GM21737 (cell line): ENCODE results near the gene RIMBP2.

ENCODE experiments used
- ATAC-seq: cut with Tn5 transposase; IDR thresholded peaks from one replicate; pipeline ENCODE4 v1.9.1; 2021; ENCODE audit warnings: mild to moderate bottlenecking, moderate library complexity; ENCODE audit not compliant: unreplicated experiment

The RIMBP2 gene

DNA sequence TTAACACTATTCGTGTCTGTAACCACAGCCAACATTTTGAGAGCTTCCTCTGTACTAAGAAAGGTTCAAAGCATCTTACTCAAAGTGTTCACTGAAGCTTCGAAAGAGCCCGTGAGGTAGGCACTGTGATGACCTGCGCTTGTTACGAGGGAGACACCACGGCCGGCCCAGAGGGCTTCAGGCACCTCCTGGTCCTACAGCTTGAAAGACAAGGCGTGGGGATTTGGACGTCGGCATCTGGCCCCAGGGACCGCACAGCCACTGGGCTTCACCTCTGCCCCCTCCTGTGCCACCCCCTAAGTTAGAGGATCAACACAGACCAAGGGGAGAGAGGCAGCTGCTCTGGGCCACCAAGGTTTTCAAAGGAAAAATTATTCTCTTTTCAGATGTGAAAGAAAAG is 75.6 kb downstream of the RIMBP2 start:
- no peak for ATAC-seq

DNA sequence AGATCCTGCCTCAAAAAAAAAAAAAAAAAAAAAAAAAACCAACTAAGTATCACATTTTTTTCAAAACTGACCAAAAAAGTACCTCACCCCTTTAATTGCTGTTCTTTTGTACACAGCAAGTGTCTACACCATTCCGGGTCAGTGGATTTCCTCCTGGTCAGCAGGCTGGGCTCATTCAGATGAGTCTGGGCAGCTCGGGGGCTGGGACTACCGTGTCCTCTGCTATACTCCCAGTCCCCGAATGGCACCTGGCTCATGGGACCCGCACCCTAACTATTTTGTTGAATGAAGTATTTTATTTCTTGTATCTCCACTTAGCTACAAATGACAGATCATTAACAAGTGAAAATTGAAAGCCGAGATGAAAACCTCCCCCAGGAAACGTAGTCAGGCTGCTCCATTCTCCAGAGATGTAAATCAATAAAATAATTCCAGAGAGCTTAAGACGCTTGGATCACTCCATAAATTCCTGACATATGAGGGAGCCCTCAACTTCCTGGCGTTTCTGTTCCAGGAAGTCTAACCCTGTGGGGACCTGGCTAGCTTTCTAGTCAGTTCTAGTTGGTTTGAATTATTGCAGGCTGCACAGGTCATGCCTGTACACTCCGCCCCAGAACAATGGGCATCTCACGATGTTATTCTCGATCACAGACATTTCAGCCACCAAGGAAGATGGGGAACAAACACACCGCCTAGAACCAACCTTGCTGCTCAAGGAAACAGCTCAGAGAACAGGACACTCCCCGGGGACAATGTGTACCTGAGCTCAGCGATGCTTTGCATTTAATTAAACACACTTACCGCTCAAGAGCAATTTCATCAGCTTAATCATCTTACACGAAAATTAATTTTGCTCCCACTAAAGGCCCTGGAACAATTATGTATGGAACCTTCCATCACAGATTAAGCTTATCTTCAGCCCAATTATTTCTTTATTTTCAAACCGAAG is 76.3 kb downstream of the RIMBP2 start:
- no peak for ATAC-seq

DNA sequence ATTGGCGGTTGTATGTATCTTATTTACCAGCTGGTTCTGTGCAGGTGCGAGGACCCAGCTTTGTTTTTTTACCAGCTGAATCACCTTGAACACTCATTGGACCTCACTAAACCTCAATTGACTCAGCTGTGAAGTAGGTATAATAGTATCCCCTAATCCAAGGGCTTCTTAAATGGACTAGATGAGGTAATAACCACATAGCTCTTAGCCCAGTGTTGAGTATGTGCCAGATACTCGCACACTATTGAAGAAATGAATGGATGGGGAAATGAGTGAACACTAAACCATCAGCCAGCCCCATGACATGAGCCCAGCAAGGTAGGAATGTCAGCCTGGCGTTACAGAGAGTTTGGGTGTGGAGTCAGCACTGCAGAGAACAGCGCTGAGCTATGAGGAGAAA is 79.7 kb downstream of the RIMBP2 start:
- ATAC-seq: no peak

DNA sequence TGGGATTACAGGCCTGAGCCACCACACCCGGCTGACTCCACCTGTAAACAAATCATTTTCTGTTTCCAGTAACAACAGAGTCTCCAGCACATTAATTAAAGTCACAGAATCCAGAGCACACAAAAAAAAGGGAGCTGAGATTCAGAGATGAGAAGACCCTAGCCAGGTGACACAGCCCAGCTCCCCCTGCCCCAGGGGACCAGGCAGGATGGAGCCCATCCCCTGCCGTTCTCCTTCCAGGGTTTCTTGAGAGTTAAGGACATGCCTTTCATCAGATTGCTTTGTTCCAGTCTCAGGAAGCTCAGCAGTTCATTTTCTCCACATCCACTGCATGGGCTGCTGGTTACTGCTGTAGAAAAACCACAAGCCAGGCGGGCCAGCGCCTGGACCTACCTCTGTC is 81.2 kb downstream of the RIMBP2 start:
- ATAC-seq: no peak

DNA sequence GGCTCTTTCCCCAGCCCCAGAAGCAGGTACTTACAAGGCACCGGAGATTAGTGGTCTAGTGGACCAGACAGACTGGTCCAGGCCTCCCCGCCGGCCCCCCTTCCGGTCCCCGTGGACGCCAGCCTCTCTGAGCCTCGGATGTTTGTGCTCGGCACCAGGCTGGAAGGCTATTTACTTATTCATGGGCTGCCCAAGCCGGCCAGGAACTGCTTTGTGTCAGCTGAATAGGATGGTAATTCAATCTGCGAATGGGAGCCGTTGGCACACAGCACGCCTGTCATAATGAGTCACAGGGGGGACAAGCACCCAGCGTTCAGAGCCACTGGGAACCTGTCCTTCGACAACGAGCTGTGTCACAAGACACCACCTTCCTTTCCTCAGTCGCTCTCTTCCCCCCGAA is 82.3 kb downstream of the RIMBP2 start:
- no peak for ATAC-seq

DNA sequence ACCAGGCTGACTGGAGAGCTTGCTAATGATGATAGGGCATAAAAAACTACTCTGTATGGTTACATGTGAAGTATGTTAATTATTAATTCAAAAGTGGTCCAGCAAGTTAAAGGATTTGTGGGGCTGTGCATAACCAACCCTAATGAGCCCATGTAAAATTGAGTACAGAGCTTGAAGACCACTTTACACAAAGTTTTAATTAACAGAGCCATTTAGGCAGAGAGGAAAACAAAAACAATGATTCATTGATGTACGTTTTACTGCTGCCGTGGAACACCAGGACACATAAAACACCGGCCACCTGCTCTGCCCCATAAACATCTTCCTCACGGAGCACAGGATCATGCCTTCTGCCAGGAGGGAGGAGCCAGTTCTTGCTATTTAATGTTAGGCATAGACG is 83.5 kb downstream of the RIMBP2 start:
- ATAC-seq: no peak

DNA sequence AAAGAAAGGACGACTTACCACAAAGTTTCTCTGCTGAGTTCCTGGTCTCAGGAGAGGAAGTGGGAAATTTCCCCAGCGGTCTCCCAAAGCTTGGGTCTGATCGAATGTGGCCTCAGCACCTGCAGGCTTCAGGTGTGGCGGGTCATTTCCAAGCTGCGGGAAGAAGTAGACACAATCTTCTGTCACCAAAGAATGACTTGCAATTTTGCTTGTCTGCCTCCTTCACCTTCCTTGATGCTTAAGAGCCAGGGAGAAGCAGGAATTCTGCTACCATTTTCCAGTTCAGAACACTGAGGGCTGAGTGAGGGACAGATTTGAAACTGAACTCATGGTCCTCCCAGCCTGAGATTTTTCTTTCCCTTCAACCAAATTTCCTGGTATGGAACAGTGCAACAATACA is 87.8 kb downstream of the RIMBP2 start:
- no peak for ATAC-seq

DNA sequence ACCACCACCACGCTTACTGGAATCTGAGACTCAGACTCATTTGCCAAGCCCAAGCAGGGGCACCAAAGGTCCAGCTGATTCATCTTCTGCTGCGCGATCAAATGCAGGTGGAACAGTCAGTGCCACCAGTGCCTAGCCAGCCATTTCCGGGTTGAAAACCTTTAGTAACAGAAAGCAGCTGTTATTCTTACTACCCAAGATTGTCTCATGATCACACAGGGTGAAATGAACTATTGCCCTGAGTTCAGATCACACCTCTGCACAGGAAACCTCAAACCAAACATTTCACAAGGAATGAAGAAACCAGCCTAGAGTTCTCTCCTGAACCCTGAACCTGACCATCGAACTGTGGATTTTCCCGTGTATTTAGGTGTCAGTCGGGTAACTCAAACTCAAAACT is 88.9 kb downstream of the RIMBP2 start:
- no peak for ATAC-seq

DNA sequence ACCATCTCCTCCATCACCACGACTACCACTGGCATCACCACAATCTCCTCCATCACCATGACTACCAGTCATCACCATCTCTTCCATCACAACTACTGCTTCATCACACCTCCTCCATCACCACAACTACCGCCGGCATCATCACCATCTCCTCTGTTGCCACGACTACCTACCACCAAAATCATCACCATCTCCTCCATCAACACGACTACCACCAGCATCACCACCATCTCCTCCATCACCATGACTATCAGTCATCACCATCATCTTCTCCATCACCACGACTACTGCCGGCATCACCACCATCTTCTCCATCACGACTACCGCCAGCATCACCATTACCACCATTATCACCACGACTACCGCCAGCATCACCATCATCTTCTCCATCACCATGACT is 89.5 kb downstream of the RIMBP2 start:
- ATAC-seq: no peak

DNA sequence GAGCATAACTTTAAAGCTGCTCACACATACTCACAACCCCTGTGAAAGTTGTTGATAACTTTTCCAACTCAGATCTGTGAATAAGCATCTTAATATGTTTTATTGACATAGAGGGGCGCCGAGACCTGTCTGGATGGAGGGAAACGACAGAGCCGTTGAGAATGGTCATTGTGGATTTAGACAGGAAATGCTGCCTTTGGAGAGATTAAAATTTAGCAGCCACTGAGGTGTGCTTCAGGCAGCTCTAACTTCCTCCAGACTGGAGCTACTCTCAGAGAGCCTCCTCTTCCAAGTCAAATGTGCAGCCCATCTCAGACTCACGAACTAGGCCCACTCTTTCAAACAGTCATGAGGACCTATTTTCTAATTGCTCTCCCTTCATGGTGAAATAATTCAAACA is 90.9 kb downstream of the RIMBP2 start:
- no peak for ATAC-seq

DNA sequence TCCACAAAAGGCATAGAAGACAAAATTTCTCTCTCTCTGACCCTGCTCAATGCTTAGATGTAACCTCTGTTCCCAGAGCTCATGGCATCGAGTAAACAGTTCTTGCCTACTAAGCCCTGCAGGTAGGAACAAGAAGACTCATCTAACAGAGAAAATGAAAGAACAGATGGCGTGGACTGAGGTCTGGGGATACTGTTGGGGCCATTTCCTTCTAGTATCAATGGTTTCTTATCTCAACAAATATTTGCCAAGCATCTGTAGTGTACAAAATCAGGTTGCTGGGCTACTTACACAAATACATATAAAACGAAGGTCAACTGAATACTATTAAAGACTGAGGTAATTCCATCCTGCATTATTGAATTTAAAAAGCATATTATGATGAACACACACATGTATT is 93.3 kb downstream of the RIMBP2 start:
- ATAC-seq: no peak

DNA sequence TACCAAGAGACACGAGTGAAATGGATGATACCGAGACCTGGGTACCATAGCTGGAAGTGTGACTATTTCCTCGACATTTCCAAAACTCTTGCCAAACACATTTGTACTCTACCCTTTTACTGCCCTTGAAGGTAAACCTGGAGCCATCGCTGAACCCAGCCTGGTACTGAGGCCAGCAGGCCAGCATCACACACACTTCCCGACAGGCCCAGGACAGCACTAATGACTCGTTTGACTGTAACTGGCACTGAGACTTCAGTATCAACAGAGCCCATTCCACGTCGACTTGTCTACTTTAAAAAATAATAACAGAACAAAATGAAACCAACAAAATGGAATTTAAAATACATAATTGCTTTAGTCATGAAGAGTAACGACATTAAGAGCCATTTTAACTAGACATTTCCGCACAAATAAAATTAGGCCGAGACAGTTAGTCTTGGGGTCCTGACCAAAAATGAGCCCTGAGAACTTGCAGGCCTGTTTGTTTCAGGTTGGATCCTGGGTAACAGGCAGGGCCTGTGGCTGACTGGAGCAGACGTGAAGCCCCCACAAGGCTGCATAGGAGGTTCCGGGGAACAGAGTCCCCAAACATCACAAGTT is 94.3 kb downstream of the RIMBP2 start:
- no peak for ATAC-seq

DNA sequence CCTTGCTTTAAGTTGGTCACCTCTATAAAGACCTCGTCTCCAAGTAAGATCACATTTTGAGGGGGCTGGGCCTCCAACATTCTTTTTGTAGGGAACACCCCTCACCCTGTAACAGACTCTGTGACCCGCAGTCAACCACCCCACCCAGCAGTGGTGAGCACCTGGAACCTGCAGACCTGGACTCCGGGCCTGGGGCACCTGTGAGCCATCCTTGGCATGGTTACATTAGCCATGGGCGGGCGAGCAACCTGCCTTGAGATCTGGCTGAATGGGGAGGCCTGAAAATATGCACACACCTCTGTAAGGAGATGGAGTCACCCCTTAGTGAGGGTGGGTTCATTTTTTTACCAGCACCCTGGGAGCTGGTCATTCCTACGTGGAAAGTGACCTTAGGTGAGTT is 95.3 kb downstream of the RIMBP2 start:
- ATAC-seq: no peak

DNA sequence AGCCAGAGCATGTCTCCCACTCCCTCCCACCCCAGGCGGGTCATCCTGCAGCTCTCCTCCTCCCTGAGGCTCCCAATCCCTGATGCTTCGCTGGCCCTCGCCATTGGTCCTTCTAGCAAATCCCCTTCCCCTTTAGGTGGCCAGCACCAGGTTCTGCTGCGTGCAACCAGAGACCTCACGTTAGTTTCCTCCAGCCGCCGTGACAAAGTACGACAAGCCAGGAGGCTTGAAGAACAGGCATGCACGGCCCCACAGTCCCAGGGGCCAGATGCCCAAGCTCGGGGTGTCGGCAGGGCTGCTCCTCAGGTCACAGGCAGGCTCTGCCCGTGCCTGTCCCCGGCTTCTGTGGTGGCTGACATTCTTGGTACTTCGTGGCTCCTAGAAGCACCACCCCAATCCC is 95.8 kb downstream of the RIMBP2 start:
- ATAC-seq: no peak

DNA sequence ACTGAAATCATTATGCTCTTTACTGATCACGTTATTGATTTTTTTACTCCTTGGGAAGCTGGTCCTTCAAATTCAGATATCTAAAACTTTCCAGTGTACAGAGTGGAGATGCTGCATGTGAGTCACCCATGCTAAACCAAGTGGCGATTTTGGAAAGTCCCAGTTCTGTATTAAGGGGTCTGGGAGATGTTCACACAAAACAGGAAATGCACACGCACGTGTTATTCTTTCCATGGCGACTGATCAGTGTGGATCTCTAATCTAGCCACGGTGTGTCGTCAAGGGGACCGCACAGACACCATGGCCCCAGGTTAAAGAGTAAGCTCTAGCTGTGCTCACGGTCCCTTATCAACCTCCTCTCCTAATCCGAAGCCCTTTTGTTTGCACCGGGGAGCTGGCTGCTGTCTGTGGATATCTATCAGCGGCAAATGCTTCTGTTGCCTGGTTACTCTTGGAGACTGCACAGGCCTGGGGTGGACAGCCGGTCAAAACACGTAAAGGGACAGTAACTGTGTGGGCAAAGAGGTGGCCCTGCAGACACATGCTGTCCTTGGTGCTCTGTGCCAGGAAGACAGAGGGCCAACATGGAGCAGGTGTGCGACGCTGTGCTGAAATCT is 96.6 kb downstream of the RIMBP2 start:
- no peak for ATAC-seq

DNA sequence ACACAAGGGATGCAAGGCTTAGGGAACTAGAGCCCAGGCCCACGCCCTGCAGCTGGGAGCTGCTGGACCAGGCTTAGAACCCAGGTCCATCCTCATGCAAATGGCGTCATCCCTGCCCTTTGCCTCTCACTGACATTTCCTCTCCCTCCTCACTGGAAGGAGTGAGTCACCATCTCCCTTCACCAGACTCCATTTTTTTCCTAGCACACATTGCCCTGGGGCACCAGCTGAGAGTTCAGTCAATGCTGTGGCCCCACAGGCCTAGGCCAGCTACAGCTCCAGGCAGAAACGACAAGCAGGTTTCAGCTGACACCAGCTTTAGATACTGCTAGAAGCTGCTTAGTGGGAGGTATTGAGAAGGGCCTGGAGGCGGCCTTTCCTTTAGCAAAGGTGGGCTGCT is 98.9 kb downstream of the RIMBP2 start:
- ATAC-seq: no peak

DNA sequence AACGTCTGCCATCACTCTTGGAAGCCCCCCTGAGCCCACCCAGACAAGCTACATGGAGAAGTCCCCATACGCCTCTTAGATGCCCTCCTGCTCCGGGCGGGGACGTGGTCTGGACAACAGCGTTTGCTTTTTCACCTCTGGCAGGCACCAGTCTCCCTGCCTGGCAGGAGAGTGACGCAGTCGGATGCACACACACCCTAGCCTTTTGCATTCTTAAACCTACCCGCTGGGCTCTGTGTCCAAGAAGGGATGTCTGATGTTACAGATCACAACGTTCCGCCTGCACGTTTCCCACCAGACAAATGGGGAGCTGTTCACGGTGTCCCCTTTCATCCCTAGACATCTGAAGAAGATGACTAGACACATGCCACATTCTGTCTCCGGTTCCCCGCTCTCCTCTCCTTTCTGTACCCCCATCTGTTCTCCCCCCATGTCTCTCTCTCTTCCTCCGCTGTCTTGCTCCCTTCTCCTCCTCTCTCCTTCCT is 100.2 kb downstream of the RIMBP2 start:
- no peak for ATAC-seq

DNA sequence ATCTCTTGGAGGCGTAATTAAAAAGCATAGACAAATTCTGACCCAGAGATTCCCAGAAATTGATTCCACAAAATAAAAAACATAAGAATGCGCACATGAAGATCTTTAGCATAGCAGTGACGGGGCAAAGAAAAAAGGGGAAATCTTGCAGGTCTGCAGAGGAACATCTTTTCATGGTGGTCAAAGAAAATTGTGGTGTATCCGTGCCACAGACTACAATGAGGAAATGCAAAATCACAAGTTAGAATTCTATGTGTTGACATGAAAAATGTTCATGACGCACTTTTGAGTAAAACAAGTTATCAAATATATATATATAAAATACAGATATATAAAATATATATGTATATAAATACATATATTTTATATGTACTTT is 101.6 kb downstream of the RIMBP2 start:
- no peak for ATAC-seq

DNA sequence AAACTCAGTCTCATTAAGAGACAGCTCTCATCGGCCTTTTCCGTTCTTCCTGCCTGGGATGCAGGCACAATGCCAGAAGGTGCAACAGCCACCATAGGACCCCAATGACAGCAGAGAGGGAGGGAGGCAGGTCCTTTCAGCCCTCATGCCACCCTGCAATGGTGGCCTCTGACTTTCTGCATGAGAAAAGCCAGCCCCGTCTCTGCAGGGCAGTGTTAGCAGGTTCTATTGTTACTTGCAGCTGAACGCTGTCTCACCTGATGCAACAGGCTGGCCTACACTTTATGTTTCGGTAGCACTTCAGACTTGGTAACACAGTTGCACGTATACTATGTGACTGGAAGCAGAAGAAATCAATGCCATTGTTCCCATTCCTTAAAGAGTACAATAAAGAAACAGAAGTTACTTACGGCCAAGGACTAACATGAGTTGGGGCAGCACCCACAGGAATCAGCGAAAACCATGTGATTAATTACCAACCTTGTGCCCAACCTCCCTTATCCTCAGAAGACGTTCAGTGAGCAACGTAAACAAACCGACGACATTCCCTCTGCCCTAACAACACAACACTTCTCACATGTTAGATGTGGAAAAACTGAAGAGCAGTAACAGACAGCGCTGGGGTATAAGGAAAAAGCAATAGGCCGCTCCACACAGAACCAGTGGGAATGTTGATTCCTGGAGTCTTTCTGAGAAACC is 102.1 kb downstream of the RIMBP2 start:
- no peak for ATAC-seq

DNA sequence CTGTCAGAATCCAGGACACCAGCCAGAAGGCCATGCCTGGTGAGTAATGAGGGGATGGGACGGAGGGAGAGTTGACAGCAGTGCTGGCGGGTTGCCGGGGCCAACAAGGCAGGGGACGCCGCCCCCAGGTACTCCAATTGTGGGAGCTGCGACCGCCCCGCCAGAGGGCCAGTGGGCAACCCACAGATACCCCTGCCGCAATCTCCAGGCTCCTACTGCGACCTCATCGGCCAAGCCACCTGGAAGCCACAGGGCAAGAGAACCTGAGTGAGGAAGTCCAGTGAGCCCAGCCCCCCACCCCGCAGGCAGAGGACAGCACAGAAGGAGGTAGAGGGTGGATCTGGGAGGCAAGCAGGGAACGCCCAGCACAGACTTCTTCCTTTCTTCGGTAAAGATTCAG is 103.0 kb downstream of the RIMBP2 start:
- no peak for ATAC-seq
